ENCODE measurements around the gene DEPDC1B.
"Not testable (repeated sequence)": the region's sequence is repeated elsewhere in the genome, so short reads cannot be mapped to it uniquely, and the experiment has no call there.

DEPDC1B gene

DNA sequence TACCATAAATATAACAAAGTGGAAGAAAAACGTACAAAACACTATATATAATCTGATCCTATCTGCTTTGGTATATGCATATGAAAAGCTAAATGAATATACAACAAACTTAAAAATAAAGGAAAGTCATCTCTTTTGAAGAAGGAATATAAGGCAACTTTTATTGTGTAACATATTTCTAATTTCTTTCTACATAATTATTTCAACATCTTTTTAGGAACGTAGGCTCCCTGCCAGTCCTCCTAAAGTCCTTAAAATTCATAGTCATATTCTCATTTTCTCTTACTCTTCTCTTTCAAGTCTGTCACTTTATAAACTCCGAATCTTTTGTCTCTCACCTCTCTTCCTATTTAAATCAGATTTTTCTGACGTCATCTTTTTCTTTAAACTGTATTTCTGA is 9.6 kb downstream of the DEPDC1B start:
- no peak for DNase-seq

DNA sequence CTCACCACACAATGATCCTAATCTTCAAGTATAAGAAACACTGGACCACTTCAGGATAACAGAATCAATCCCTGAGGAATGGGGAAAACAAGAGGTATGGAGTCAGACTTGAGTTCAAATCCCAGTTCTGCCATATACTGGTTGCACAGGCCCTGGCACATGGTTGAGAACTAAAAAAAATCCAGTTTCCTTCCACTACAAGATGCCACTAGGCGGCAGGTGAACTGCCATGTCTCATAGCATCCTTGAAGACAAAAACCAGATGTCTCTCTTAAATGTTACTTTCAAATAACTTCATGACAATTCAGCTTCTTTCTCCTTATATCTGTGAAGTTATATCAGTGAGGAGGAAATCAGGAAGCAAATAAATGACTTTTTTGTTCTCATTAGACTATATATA is 11.0 kb downstream of the DEPDC1B start:
- DNase-seq = no peak

DNA sequence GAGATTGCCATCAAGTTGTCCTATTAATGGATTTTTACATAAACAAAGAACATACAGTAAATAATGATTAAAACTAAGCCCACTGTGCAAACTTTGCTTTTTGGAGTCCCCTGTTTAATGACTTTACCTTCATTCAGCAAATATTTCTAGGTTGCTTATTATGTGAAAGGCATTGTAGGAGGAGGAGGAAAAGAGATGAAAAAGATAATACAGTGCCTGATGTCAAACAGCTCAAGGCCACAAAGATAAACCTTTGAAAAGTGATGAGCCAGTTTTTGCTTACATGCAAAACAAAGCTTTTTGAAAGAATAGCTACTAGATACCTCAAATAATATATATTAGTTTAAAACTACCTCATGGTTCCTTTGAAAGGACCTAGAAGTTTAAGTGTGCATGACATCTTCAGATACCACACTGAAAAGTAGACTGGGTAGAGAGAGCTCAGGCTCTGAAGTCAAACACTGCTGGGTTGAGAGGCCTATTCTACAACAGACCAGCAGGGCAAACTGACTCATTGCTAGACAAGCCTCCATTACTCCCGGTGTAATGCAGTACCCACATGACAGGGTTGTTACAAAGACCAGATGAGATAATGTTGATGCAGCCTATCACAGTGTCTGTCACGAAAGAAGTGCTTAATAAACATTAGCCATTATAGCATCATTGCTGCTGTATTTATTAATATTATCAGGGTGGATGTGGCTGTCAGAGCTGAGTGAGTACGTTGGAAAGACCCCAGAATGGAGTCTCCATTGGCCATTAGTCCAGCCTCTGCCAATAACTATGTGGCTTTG is 11.8 kb downstream of the DEPDC1B start:
- no peak for DNase-seq

DNA sequence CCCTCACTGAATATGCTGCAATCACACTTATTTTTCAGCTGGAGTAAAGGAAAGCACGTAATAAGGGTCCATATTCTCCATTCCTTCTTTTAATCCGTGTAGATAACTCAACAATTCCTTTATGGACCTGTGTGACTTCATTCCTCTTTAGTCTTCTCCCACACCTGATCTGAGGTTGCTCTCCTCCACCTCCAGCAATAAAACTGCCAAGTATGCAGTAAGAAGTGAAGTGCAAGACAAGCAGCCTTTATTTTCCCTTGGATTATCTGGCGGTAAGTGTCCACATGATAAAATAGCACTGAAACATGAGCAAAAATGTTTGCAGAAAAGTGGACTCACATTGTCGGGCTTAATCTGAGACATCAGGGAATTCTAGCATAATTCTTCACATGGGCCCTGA is 13.8 kb downstream of the DEPDC1B start:
- DNase-seq = no peak

DNA sequence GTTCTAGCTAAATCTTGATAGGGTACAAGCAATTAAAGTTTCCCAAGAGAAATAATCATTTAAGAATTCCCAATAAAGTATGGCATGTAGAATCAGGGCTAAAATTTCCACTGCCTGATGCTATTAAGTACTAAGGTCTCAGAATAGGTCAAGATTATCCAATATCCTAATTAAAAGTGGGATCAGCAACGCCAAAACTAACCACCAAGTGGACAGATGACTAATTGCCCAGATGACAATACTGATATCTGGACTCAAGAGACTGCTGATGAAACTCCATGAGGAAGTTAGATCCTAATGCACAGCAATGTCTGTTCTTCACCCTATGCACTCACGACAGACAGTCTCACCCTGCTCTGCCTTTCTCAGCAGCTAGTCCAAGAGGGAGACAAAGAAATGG is 14.3 kb downstream of the DEPDC1B start:
- no peak for DNase-seq

DNA sequence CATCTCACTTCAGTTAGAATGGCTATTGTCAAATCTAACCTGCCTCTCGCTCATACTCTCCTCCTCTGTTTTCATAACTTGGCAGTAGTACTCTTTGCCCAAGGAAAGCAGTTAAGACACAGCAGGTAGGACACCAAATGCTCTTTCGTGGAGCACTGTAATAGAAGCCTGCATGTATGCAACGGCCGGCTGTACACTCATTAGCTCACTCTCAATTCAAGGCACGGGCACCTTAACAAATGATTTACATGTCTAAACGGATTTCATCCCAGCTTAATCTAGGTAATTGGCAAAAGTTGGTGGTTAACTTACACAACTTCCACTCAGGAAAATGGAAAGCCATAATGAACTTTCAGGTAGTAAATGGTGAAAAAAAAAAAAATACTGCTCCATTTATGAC is 14.9 kb downstream of the DEPDC1B start:
- no peak for DNase-seq

DNA sequence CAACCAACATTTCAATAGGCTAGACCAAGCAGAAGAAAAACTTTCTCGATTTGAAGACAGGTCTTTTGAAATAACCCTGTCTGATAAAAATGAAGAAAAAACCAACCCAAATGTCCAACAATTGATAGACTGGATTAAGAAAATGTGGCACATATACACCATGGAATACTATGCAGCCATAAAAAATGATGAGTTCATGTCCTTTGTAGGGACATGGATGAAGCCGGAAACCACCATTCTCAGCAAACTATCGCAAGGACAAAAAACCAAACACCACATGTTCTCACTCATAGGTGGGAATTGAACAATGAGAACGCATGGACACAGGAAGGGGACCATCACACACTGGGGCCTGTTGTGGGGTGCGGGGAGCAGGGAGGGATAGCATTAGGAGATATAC is 18.0 kb downstream of the DEPDC1B start:
- not testable (repeated sequence) for DNase-seq

DNA sequence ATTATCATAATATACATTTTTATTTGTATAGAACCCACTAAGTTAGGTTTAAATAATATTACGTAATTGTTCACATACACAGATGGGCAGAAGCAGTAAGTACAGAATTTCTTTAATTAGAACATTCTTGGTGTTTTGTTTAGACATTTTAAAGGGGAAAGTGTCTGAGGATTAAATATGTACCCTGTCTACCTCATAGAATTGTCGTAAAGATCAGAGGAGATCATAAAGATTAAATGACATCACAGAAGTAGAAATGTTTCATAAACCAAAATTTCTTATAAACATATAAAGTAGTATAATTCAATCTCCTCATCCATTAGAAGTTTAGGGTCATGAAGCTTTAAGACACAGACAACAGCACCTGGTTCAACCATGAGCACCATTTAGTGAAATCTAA is 20.1 kb downstream of the DEPDC1B start:
- DNase-seq = no peak

DNA sequence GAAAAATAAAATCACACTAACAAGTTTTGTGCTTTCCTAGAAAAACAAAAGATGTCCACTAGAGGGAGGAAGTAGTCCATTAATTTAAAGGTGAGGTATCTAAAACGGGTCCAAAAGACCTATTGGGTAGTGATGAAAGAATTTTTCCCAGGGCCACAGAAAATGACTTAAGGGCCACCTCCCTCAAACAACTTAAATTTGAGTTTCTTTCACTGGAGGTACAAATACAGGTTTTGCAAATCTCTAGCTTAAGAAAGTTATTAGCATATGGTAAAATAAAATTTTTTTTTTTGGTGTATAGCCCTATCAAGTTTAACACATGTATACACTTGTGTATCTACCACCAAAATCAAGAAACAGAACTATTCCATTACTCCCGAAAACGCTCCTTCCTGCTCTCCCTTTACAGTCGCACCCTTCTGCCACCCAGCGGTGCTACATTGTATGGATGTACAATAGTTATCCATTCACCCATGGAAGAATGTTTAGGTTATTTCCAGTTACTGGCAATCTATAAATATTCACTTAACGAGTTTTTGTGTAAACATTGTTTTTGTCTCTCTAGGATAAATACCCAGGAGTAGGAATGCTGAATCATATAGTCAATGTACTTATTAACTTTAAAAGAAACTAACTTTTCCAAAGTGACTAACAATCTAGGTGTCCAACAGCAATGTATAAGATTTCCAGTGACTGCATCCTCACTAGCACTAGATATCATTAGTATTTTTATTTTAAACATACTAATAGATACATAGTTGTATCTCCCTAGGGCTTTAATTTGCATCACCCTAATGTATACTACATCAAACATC is 21.9 kb downstream of the DEPDC1B start:
- no peak for DNase-seq

DNA sequence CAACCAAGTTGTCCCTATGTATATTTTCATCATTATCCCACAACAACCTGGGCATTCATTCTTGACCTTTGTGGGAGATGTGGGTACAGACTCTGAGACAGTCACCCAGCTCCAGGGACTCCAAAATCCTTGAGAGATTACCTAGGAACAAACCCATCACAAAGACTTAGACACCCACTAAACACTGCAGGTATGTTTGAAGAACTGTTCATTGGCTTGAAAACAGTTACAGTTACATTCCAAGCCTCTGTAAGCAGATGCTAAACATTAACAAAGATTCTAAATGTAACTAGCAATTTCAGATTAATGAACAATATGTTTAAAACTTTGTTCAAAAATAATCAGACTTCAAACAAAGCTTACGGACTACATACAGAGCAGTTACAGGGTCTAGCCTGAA is 24.7 kb downstream of the DEPDC1B start:
- DNase-seq = no peak

DNA sequence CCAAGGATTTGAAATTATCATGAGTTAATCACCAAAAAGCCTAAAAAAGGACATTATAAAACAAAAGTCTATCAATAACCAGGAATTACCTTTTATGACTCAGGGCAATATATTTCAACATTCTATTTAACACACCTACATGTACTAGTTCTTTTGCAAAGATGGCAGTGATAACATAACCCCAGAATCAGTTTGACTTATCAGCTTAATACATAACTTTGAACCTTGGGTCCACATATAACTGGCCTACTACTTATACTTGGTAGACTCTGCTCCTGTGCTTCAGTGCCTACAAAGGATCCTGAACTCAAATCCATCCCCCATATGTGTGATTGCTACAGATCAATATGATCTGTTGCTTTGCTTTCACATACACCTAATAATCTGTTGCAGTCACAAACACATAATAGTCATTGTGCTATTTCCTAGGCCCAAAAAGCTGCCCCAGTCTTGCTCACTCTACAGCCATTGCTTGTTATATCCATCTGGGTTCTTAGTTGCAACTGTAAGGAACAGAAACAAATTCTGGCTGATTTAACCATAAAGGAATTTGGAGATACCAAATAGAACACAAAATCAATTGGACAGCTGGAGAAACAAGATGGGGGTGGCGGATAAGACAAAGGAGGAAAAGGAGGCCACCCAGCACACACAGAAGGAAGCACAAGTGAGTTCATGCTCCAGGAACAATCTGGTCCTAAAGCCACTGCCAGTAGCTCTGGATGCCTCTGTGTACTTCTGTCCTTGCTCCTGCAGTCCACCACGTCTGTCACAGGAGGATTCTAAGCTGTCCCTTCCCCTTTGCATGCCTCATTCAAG is 25.5 kb downstream of the DEPDC1B start:
- DNase-seq = no peak

DNA sequence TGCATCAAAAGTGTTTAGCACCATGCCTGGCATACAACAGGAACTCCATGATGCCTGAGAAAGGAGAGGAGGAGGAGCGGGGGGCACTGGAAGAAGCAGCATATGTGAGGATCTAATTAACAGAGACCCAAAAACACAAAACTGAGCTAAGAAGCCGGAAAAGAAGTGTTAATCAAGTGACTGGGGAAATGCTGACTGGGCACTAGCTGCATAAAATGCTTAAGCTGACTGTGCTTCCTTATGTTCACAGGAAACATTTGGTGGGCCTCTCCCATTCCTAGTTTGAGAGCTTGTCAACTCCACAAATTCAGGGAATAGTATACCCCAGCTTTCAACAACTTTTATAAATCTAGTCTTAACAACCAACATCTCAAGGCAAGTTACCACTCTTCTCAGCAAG is 26.6 kb downstream of the DEPDC1B start:
- no peak for DNase-seq

DNA sequence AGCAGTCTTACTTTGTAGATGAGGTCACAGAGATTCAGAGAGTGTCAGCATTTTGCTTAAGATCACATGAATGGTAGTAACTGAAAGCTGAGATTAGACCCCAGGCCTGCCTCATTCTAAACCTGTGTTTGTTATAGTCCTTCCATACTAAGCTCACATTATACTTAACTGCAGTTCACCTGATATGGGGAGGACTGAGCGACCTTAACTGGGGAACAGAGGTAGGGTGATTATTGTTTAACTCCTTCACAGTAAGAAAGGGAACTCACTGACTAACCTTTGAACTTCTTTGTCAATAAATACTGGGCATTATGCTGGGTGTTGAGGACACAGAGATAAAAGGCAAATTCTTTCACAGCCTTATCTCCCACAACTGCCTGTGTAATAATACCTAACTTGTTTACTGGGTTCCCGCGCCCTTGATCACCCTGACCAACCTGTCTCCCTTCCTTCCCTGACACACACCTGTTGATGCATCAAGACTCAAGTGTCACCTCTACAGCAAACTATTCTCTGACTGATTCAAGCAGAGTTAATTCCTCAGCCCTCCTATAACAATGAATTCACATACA is 27.2 kb downstream of the DEPDC1B start:
- DNase-seq = no peak

DNA sequence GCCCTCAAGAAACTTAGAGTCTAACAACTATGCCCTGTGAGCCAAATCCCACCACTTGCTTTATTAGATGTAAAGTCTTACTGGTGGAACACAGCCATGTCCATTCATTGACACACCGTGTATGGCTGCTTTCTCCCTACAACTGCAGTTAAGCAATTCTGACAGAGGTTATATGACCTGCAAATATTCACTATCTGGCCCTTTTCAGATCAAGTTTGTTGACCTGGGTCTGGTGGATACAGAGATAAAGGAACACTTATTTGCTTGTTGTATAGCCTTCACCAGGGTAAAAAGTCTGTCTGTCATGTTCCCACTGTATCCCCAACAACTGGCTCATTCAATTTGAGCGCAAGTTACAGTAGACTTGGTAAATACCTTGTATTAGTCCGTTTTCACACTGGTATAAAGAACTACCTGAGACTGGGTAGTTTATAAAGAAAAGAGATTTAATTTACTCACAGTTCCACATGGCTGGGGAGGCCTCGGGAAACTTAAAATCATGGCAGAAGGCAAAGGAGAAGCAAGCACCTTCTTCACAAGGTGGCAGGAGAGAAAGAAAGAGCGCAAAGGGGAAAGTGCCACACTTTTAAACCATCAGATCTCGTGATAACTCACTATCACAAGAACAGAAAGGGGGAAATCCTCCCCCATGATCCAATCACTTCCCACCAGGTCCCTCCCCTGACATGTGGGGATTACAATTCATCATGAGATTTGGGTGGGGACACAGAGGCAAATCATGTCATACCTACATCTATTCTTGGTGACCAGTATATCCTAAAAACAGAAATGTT is 27.9 kb downstream of the DEPDC1B start:
- DNase-seq = no peak

DNA sequence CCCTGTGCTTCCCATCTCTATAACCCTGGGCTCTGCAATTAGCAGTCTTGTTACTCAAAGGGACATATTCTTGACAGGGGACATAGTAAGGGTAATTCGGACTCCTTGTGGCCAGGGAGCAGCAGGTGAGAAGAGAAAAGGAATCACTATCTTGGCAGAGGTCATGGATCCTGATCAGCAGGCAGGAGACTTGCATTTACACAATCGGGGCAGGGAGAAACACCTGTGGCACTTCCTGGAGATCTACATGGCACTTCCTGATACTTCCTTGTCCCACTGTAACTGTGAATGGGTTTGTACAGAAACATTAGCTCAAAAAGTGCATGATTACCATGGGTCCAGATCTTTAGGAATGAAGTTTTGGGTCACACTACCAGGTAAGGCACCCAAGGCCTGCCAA is 29.2 kb downstream of the DEPDC1B start:
- DNase-seq = no peak

DNA sequence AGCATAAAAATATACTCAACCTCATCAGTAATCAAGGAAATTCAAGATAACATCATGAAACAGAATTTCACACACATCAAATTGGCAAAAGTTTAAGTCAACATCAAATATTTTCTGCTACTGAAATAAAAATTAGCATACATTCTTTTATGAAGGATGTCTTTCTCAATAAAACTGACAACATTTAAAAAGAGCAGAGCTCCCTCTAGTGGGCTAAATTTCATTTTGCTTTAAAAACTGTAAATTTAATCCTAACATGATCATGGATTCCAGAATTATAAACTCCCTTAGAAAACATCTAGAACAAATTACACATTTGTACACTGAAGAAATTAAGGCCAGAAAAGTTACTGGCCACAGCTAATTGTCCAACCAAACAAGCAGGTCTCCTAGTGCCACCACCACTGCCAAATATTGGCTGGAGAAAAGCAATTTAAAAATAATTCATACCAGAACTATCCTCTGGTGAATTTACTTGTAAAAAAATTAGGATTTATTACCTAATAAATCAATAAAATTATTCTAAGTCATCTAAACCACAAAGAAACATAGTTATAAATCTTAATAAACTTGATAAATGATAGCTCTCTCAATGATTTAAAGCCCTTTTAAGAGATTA is 31.2 kb downstream of the DEPDC1B start:
- DNase-seq = no peak

DNA sequence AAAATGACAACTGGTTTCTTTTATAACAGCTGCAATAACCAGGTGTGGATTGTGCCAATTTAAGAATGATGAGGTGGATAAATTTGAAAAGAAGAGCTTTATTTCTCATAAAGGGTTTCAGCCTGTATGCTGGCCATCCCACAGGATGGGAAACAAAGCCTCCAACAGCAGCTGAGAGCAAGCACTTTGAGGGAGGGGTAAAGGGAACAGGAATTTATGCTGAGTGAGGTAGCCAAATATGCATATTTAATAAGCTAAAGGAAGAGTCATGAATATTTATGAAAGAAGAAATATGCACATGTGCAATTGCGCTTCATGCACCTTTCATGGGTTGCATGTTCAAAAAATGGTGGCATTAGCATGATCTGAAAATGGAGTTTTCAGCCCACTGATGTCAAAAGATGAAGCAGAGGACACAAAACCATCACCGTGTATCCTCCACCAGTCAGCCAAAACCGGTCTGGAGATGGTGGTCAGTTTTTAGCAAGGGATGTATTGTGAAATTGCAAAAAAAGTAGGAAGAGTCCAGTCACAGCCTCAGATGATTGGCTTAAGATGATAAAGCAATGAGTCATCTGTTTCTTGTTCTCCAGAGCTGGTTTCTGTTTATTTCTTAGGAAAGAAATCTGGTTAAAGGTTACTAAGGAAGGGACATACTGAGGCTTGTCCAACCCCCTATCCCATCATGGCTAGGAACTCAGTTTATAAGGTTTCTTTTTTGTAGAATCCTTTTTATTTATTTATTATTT is 47.9 kb downstream of the DEPDC1B start:
- no peak for DNase-seq

DNA sequence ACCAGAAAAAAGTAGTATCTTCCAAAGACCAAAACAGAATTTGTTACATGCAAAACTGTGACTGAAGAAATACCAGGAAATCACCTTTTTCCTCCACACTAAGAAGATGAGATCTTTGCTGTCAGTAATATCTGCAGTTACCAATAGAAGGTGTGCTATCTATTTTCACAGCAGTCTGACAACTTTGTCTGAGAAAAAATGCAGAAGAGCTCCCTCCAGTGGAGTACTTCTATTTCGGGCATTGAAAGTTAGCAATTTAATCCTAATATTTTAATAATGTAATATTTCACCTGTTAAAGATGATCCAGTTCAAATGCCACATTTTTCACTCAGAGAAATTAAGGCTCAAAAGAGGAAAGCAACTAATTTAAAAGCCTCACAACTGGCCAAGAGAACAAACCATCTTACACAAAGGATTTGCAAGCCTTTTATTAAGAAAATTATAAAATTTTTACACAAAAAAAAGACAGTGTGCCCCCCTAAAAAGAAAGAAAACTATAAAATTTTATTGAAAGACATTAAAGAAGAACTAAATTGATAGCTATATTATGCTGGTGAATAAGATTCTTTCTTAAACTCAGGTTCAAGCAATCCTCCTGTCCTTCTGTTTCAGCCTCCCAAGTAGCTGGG is 50.6 kb downstream of the DEPDC1B start:
- DNase-seq = no peak

DNA sequence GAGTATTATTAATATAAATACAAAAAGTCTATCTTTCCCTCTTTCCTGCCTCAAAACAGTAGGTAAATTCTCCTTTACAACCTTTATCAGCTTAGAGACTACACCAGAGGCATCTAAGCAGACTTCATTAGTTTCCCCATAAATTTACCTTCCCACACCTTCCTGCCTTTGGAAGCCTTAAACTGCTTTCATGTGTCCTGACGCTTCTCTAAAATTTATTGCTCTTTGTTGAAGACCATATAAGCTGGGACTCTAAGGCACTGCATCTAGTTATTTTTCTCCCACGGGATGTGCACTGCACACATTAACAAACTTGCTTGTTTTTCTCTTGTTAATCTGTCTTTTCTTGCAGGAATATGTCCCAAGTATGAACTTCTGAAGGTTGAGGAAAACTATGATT is 51.8 kb downstream of the DEPDC1B start:
- DNase-seq = no peak

DNA sequence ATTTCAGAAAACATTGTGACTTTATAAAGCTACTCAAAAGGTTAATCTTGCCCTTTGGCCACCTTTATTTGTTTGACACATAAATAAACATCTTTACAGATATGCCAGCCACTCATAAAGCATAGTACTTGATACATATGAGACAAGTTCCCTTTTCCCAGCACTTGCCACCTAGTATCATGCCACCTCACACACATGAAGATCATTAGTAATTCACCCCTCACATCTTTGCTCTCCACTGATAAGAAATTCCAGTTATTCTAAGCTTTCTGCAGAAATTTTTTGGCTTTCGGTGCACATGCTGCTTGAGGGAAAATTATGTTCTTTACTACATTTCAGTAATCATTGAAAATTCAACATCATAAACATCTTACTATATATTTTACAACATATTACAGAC is 59.1 kb downstream of the DEPDC1B start:
- DNase-seq = no peak

DNA sequence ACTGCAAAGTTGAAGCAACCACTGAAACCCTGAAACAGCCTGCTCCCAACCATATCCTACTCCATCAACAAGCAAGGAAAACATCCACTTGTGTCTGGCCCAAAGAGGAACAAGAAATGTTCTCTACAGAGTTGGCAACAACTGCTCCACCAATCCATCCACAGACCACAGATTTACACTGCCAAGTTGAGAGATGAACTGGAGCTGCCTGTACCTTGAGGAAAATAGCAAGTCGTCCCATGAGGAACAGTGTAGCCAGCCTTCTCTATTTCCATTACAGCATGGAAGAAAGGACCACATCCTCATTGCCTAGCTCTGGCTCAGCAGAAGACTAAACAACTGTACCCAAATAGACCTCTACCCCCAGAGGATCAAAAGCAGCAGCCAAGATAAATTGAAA is 60.4 kb downstream of the DEPDC1B start:
- DNase-seq = no peak

Data from effector CD8-positive, alpha-beta T cell (primary cell).